Fibroblast of pulmonary artery (primary cell): ENCODE results near the gene KCNT2.

ENCODE experiments used
- DNase-seq: peaks from one replicate; pipeline ENCODE4 v3.0.0-alpha.2; 2010; ENCODE audit warnings: low read depth
- H3K4me3 ChIP-seq: replicated peaks from 2 replicates; pipeline ENCODE4 v1.5.1; 2011; ENCODE audit warnings: low read depth, mild to moderate bottlenecking, control low read depth, low read length, moderate library complexity
- CTCF ChIP-seq: IDR thresholded peaks from 2 replicates; pipeline ENCODE4 v1.5.1; 2011; ENCODE audit warnings: mild to moderate bottlenecking, control low read depth, low read length, inconsistent platforms; ENCODE audit errors: missing control alignments

Gene KCNT2

GRCh38 chr1:196619721-196620120, 11.5 kb upstream of the KCNT2 start:
- no peak overlapping the region for H3K4me3 ChIP-seq
- no peak for DNase-seq
- no peak for TF ChIP-seq CTCF

GRCh38 chr1:196611873-196612272, 3.6 kb upstream of the KCNT2 start:
- TF ChIP-seq CTCF, result no peak
- H3K4me3 ChIP-seq, result no peak overlapping the region
- no peak for DNase-seq

- TF ChIP-seq CTCF, result no peak
- H3K4me3 ChIP-seq, result peak overlapping the region; percentile 84
- no peak for DNase-seq
Observed at GRCh38 chr1:196609370-196609737, 1.1 kb upstream of the KCNT2 start.

GRCh38 chr1:196607981-196608380, 259 bp downstream of the KCNT2 start:
- no peak for TF ChIP-seq CTCF
- peak; percentile 6 for DNase-seq
- H3K4me3 ChIP-seq, result peak overlapping the region; percentile 84

- H3K4me3 ChIP-seq, result no peak overlapping the region
- DNase-seq, result no peak
- no peak for TF ChIP-seq CTCF
Observed at GRCh38 chr1:196603651-196604050, 4.6 kb downstream of the KCNT2 start.

- TF ChIP-seq CTCF, result no peak
- DNase-seq, result no peak
- no peak overlapping the region for H3K4me3 ChIP-seq
Observed at GRCh38 chr1:196598942-196599748, 9.1 kb downstream of the KCNT2 start.

GRCh38 chr1:196594700-196595099, 13.5 kb downstream of the KCNT2 start:
- DNase-seq, result no peak
- no peak overlapping the region for H3K4me3 ChIP-seq
- TF ChIP-seq CTCF, result no peak
